Loucy (cell line): ENCODE measurements around the gene NCAPD3.

ENCODE experiments used
- EZH2phosphoT487 ChIP-seq: fragments of 200-600 bp; IDR thresholded peaks from 2 replicates; pipeline ENCODE4 v1.6.1; 2018; ENCODE audit warnings: antibody characterized with exemption, mild to moderate bottlenecking, moderate library complexity, borderline replicate concordance
- TF ChIP-seq, protein P1 (sequence below): fragments of 200-600 bp; sonication (generic); conservative IDR thresholded peaks from 2 replicates; pipeline ENCODE4 v1.5.1; 2014; ENCODE audit warnings: mild to moderate bottlenecking, antibody characterized with exemption, low read length

DNA sequence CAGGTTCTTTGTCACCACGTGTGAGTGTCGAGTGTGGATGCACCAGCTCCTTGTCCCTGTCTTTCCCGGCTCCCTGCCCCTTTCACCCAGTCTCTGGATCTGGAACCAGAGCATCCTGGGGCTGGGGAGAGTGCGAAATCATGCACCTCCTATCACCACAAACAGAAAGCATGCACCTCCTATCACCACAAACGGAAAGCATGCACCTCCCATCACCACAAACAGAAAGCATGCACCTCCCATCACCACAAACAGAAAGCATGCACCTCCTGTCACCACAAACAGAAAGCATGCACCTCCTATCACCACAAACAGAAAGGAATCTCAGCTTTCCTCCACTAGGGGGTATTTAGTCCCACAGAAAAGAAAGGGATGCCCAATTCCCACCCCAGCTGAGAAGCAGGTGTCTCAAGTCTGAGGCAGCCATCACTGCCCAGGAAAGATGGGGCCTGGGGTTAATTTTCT, 46.5 kb upstream of the NCAPD3 start:
- TF ChIP-seq, protein P1, sequence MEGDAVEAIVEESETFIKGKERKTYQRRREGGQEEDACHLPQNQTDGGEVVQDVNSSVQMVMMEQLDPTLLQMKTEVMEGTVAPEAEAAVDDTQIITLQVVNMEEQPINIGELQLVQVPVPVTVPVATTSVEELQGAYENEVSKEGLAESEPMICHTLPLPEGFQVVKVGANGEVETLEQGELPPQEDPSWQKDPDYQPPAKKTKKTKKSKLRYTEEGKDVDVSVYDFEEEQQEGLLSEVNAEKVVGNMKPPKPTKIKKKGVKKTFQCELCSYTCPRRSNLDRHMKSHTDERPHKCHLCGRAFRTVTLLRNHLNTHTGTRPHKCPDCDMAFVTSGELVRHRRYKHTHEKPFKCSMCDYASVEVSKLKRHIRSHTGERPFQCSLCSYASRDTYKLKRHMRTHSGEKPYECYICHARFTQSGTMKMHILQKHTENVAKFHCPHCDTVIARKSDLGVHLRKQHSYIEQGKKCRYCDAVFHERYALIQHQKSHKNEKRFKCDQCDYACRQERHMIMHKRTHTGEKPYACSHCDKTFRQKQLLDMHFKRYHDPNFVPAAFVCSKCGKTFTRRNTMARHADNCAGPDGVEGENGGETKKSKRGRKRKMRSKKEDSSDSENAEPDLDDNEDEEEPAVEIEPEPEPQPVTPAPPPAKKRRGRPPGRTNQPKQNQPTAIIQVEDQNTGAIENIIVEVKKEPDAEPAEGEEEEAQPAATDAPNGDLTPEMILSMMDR = peak; percentile 66
- no peak for TF ChIP-seq EZH2phosphoT487
